GM21786 (cell line): ENCODE measurements around the gene SMURF1.

Experiments
- ATAC-seq: cut with Tn5 transposase; IDR thresholded peaks from one replicate; pipeline ENCODE4 v1.9.1; 2021; ENCODE audit not compliant: unreplicated experiment

The SMURF1 gene

DNA sequence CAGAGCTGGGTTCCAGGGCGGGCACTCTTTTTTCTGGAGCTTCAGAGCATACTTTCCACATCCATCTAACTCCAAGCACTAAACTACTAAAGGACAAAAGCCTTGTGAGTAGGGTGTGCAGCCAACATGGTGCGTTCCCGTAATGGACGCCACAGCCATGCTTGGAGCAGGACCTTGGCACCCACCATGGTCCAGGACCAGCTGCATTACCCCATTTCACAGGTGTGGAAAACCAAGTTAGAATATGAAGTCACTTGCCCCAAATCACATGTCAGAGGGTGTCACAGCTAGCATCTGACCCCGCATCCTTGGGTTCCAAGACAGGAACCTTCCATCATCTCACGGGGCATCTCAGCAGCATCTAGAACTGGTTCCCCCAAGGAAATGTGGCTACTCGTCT, 112.4 kb downstream of the SMURF1 start:
- ATAC-seq = no peak

DNA sequence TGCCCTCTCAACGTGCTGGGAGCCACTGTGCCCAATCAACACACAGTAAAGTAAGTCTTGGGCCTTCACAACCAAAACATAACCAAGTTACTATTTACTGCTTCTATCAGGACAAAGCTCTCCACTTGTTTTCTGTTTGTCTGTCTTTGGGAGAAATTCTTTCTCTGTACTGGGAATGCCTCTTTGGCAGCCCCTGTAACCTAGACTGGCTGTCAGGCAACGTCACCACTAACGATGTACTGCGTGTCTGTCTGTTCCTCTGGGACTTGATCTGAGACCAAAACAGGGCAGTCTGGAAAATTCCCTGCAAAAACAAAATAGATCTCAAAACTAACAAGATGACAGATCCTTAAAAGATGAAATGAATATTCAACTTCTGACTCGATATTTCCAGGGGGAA, 113.0 kb downstream of the SMURF1 start:
- no peak for ATAC-seq

DNA sequence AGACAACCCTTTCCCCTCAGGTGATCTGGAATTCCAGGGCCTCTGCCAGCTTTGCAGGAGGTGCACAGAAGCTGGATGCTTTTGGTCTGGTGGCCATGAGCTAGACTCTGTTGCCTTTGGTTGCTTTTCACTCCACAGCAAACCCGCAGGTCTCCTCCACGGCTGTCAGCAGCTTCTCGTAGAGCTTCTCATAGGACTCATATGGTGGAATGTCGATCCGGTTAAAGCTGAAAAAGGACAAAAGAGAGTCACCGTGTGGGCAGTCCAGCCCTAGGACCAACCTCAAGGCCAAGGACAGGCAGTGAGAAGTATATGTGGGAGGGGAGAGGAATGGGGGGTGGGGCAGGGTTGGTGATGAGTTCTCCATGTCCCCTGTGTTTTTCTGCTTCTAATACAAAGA, 113.5 kb downstream of the SMURF1 start:
- ATAC-seq = no peak

DNA sequence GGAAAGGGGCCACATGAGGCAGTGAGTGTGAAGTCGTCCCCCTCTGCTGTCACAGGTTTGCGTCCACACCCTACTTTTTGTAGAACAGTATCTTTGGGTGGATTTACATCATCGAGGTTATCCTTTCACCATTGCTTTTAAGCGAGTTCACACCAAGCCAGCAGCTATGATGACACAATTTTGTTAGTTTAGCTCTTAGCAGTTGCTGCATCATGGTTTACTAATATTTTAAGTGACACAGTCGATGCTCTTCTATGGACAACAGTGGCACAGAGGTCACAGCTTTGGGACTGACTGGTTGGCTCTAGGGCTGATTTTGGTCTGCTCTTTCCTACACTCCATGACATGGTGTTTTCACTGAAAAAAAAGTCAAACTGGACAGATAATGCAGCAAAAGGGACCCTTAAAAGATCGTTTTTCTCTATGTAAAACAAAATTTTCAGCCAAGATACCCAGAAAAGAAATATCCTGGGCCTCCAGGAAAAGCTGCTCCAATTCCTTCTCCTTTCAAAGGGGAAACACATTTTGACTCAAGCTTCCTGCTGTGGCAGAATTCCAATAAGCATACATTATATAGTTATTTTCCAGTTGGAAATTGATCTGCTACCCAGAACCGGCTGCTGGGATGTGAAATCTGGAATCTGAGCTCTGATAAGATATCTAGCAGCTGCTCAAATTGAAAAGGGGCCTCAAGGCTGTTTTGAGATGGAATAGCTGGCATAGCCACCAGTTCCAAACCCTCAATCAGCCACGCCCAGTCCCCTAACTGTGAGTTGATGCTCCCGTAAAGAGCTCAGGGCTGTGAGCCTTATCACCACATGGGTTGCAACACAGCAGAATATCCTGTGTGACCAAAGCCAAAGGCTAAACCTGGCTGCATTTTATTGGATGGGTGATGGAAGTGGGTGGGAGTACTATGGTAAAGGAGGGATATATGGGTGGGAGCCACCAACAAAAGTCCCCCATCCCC, 114.2 kb downstream of the SMURF1 start:
- ATAC-seq = no peak

DNA sequence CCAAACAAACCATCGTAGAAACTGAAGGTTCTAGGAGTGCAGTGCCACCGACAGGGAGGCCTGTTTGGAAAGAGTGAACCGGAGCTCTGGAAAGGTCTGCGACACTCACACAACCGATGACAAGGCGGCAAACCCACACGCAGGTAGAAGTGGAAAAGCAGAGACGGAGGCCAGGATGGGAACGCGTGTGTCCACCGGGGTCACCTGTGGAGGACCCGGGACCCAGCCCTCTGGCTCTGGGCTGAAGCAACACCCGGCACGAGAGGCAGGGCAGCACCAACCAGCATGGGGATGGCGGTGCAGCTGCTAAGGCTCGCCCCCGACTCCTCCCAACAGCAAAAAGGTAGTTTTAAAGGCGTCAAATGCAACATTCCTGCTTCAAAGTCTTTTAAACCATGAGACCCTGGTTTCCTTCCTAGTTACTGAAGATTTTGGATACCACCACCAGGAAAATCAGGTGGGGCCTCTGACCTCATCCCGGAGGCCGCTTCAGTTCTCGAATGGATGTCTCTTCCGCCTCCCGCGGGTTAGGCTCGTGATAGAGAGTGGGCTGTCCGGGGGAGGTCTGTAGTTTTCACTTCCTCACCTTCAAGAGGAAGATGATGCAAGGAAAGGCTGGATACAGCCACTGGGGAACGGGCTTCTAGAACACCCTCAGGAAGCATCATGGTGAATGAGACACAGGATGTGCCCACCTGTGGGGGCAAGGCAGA, 115.5 kb downstream of the SMURF1 start:
- no peak for ATAC-seq

DNA sequence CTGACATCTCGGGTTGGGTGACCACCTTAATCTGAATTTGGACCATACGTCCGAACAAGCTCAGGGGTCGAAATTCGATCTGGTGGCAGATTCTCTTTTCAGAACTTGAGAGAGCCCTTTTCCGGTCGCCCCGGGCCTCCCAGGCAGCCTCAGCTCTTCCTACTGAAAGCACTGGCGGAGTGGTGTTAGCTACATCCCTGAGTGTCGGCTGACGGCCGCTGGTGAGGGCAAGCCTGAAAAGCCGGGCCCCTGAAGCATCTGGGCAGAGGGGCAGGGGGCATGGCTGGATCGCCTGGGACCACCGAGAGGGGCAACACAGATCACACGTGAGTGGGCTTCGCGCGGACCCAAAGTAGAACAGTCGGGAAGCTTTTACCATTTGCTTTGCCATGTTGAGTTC, 116.1 kb downstream of the SMURF1 start:
- ATAC-seq = no peak

DNA sequence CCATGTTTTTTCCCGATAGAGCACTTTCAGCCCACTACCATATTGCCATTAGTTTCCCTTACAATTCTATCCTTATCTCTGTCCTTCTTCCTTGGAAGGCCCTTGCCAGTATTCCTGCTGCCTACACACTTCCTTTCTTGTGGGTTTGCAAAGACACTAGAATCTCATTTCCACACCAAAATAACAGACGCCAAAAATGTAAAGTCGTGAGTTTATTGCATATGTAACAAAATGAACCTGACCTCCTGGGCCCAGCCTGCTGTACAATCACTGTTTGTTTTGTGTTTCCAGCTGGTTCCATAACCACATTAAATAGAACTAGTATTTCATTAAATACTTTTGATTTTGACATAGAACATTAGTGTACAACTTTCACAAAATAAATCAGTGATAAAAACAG, 116.7 kb downstream of the SMURF1 start:
- no peak for ATAC-seq

DNA sequence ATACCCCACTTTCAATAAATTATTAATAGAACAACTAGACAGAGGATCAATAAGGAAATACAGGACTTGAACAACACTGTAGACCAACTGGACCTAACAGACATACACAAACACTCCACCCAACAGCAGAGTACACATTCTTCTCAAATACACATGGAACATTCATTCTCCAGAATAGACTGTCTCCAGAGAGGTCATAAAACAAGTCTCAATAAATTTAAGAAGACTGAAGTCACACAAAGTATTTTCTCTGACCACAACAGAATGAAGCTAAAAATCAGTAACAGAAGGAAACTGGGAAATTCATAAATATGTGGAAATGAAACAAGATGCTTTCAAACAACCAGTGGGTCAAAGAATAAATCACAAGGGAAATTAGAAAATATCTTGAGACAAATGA, 119.8 kb downstream of the SMURF1 start:
- no peak for ATAC-seq

DNA sequence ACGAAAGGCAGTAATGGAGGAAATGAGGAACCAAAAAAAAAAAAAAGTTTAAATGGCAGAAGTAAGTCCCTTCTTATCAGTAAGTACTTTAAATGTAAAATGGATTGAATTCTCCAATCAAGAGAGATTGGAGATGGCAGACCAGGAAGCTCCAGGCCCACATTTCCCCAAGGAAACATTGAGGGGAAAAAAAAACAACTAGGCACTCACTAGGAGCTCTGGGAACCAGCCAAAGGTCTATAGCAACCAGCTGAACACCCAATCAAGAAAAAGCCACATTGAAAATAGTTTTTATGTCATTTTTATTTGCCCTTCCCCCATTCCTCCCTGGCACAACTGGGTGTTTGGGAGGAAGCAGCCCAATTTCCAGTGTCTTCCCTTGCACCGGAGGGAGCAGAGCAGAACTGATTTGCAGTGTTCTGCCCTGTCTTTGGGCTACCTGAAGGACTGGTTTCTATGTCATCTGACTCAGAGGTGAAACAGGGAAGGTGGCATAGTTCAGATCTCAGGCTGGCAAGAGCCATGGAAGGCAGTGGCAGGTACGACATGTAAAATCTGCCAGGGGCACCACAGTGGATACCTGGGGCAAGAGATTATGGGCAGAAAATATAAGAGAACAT, 121.9 kb downstream of the SMURF1 start:
- ATAC-seq = no peak

DNA sequence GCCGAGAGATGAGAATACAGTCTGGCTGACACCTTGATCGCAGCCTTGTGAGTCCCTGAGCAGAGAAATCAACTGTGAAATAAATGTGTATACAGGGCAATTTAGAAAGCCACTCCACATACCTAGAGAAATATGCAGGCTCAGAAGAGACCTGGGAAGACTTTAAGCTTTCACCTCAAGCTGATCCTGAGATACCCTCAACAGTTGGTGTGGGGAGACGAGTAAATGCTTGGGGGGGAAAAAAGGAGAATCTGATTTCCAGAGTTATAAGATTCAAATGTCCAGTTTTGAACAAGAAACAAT, 123.5 kb downstream of the SMURF1 start:
- ATAC-seq = no peak

DNA sequence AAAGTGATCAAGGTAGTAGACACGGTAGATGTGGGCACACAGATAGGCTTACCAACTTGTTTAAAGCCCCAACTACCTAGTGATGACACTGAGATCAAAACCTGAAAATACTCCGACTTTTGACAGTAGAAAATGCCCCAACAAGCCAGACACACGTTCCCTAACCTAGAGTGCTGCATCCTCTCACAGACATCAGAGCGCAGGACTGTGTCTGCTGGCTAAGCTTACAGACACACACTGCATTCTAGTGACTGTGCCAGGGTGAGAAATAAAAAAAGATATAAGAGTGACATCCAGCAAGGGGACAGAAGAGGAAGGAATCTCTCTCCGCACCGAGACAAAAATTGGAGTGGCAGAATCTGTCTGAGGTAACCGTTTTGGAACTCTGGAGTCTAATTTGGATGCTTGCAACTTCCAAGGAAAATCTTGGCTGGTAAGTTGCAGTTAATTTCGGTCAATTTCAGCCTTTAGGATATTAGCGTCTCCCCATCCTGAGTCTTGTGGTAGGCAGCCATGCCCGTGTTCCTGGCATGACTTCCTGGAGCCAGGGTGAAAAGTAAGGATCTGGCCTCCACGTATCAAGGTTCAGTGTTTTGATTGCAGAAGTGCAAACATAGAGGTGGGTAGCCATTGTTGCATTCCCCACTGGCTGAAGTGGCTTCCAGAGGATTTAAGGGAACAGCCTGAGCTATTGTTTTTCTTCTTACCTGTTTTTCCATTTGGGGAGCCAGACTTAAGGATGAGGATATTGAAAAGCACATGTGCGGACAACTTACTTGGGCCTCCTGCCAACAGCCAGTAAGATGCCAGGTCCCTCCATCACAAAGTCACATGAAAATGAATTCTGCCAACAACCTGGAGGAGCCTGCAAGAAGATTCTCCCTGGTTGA, 124.1 kb downstream of the SMURF1 start:
- no peak for ATAC-seq

DNA sequence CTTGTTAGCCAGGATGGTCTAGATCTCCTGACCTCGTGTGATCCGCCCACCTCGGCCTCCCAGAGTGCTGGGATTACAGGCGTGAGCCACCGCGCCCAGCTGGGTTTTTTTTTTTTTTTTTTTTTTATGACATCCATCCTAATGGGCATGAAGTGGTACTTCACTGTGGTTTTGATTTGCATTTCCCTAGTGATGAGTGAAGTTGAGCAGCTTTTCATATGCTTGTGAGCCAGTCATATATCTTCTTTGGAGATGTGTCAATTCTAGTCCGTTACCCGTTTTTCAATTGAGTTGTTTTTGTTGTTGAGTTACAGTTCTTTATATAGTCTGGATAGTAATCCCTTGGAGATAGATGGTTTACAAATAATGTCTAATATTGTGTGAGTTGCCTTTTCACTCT, 127.7 kb downstream of the SMURF1 start:
- no peak for ATAC-seq

DNA sequence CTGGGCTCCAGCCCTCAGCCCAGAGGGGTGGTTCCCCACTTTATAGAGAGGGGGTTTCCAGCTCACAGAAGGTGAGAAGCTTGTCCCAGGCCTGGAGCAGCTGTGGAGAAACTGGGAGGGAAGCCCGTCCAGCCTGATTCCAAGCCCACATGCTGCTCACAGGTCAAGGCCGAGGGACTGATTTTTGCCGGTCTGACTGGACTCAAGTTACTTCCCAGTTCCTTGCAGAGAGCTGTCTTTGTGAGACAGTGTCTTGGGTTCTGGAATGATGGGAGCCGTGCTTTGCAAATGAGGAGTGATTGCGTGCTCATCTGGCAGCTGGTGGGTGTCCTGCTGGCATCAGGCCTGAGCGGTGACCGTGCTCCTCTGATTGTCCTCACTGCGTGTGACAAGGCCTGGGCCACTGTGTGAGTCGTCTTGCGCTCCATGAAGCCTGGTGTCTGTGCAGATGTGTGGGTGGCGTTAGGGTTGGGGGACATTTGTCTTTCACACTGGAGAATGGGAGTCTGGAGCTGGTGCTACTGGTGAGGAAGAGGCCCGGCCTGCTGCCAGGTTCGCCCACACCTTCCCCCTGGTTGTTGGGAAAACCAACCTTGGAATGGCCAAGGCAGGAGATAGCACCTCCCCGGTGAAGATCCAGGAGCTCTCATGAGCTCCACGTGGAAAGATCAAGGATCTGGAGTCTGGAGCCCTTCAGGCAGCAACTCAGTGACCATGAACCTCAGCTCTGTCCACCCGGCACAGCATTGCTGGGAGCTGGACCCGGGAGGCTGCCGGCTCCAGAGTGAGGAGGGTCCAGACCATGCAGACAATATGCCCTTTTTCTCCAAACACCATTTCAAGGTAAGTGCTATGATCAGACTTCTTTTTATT, 129.6 kb downstream of the SMURF1 start:
- no peak for ATAC-seq

DNA sequence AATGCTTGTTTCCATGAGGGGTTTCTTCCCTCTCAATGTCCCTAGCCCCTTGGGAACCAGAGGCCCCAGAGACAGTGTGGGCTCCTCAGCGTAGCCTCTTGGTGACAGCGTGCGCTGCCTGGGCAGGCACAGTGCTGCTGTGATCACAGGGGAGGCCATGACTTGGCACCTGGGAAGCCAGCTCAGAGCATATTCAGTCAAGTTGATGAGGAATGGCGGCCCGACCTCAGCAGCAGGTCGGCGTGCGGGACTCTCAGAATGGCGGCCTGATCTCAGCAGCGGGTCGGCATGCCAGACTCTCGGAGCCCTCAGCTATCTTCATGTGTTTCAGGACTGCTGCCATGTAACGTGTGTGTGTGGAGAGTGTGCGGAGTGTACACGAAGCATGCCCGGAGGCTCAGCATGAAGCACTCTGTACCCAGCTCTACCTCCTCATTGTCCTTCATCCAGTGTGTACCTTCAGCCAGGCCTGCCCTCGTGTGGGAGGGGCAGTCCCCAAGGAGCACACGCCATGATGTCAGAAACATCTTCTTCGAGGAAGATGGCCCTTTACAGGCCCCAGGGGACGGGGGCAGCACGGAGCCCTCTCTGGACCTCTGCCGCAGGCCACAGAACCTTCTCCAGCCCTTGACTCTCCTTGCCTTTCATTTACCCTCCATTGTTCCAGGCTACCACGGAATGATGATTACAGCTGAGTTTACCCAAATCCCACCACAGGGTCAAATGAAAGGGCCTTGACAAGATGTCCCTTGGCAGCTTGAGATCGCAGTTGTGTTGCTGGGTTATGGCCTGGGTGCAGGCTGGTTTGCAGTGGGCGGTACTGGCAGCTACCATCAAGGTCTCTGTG, 130.4 kb downstream of the SMURF1 start:
- ATAC-seq = no peak

DNA sequence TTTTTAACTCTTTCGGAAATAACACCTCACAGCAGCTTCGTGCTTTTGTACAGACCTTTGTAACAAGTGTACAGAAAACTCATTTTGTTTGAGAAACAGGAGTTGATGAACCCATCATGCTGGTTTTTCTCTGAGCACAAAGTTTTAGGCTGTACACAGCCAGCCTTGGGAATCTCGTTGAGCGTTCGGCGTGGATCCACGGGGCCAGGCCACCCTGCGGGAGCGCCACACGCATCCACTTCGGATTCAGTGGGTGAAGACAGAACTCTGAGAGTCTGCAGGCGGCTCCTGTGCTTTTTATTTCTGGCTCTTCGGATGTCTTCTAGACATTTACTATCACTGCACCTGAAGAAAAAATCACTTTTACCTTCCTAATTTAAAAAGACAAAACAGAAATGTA, 131.2 kb downstream of the SMURF1 start:
- ATAC-seq = no peak

DNA sequence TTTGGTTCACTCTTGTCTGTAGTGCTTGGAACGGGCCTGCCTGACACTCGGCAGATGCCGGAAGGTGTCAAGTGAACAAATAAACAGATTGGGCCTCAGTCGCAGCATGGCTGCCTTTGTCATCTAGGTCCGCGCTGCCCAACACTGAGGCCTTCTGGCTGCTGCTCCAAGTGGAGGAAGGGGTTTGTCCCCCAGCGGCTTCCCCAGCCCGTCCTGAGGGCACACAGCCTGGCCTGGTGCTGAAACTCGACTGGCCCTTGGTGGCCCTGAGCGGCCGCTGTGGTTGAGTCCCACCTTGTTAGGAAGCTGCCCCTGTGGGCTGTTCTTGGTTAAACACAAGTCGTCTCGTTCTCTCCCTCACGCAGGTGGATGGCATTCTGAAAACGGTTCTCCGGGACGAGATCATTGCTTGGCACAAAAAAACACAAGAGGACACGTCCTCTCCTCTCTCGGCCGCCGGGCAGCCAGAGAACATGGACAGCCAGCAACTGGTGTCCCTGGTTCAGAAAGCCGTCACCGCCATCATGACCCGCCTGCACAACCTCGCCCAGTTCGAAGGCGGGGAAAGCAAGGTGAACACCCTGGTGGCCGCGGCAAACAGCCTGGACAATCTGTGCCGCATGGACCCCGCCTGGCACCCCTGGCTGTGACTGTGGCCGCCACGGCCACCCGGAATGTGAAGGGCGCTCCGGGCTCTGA, 132.1 kb downstream of the SMURF1 start:
- ATAC-seq = no peak

DNA sequence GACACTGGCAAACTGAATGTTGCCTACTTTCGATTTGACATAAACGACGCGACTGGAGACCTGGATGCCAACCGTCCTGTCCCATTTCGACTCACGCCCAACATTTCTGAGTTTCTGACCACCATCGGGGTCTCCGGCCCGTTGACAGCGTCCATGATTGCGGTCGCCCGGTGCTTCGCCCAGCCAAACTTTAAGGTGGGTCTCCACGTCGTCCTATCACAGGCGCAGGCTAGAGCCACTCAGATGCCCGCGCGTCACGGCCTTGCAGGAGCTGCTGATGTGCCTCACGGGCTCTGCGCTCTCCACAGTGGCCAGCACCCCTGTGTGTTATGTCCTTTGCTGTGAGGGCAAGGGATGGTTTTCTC, 132.6 kb downstream of the SMURF1 start:
- ATAC-seq = no peak

DNA sequence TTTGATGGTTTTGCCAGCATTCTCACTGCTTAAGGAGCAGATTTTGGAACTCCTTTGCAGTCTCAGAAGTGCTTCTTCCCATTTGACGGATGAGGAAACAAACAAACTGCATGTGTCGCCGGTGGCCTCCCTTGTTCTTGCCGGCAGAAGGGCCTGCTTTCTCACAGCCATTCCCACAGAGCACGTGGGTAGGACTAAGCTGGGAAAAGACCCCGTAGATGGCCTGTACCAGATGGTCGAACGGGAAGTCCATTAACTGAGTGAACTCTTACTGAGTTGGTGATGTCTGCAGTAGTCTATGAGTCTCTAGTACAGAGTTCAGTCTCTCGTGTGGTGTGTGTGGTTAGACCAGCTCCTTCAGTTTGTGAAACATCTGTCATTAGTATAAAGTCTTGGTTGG, 133.6 kb downstream of the SMURF1 start:
- no peak for ATAC-seq
